H1 (cell line): ENCODE data around the gene MPDZ. TPM values are rescaled to one million over a fixed set of nuclear protein-coding genes. Genes with fewer than 3 reads are reported as not detected.

Experiments used
- ASH2L ChIP-seq: fragments of 200-600, 300-600 bp; sonication (generic); IDR thresholded peaks from one replicate; pipeline ENCODE4 v1.7.1; 2017; ENCODE audit warnings: low read length
- BACH1 ChIP-seq: IDR thresholded peaks from 2 replicates; pipeline ENCODE4 v1.6.1; 2012; ENCODE audit warnings: low read length, improper control_type of control experiment
- GTF2F1 ChIP-seq: IDR thresholded peaks from 2 replicates; pipeline ENCODE4 v1.6.1; 2012; ENCODE audit warnings: low read depth, low read length, improper control_type of control experiment, borderline replicate concordance
- KDM4A ChIP-seq: IDR thresholded peaks from one replicate; pipeline ENCODE4 v1.7.1; 2012; ENCODE audit warnings: low read depth, mild to moderate bottlenecking, moderate library complexity, low read length, inconsistent platforms; ENCODE audit not compliant: severe bottlenecking
- KDM5A ChIP-seq: fragments of 200-600 bp; IDR thresholded peaks from 2 replicates; pipeline ENCODE4 v1.7.1; 2012; ENCODE audit warnings: mild to moderate bottlenecking, low read length, inconsistent platforms, mixed read lengths
- SIN3A ChIP-seq, 2 experiments: IDR thresholded peaks in 1 of 2; conservative IDR thresholded peaks in 1 of 2; 2 replicates each; pipeline ENCODE4 v1.6.1; 2011 to 2012; ENCODE audit warnings: low read length in 2 of 2, improper control_type of control experiment in 1 of 2, low read depth in 1 of 2, mild to moderate bottlenecking in 1 of 2
- SRF ChIP-seq: IDR thresholded peaks from 2 replicates; pipeline ENCODE4 v1.6.1; 2011; ENCODE audit warnings: mild to moderate bottlenecking, low read depth, low read length, moderate library complexity
- TCF12 ChIP-seq: IDR thresholded peaks from 2 replicates; pipeline ENCODE4 v1.6.1; 2011; ENCODE audit warnings: low read depth, mild to moderate bottlenecking, low read length
- polyA plus RNA-seq, 7 experiments: library from polyadenylated mRNA; depleted of rRNA in 3 of 7; stranded (reverse) in 5 of 7; unstranded in 2 of 7; fragments of >200 nt in 5 of 7; fragments of 200-250 nt in 2 of 7; gene quantifications; 1 replicate in 5 of 7; 2 replicates in 1 of 7; 4 replicates in 1 of 7; pipeline versions ENCODE4 v1.2.1 to v1.2.3, GENCODE V29; 2011 to 2013; ENCODE audit warnings: missing spikeins in 2 of 7, mixed read lengths in 2 of 7
- total RNA-seq: library from RNA; stranded (reverse); fragmentation: NEBNext Ultra II Directional; extraction: Animal tissue kit (Norgen Biotek cat#: 25700); gene quantifications from 2 replicates; pipeline ENCODE4 v1.2.1, GENCODE V29; 2021
- TF ChIP-seq, protein P1 (sequence below): fragments of 300-600 bp; sonication (generic); IDR thresholded peaks from 2 replicates; pipeline ENCODE4 v1.7.1; 2012; ENCODE audit warnings: low read length, moderate library complexity, mild to moderate bottlenecking, inconsistent platforms; ENCODE audit not compliant: insufficient replicate concordance
- TF ChIP-seq, protein P2 (sequence below): IDR thresholded peaks from 2 replicates; pipeline ENCODE4 v1.6.1; 2012; ENCODE audit warnings: inconsistent platforms

Gene MPDZ
- total and polyA plus RNA-seq, 2 of the 8 experiments (the other 6 are each of a cell fraction or from before 2014, with no cell fraction given) = 14.6 to 39.4 TPM

- TF ChIP-seq, protein P1, sequence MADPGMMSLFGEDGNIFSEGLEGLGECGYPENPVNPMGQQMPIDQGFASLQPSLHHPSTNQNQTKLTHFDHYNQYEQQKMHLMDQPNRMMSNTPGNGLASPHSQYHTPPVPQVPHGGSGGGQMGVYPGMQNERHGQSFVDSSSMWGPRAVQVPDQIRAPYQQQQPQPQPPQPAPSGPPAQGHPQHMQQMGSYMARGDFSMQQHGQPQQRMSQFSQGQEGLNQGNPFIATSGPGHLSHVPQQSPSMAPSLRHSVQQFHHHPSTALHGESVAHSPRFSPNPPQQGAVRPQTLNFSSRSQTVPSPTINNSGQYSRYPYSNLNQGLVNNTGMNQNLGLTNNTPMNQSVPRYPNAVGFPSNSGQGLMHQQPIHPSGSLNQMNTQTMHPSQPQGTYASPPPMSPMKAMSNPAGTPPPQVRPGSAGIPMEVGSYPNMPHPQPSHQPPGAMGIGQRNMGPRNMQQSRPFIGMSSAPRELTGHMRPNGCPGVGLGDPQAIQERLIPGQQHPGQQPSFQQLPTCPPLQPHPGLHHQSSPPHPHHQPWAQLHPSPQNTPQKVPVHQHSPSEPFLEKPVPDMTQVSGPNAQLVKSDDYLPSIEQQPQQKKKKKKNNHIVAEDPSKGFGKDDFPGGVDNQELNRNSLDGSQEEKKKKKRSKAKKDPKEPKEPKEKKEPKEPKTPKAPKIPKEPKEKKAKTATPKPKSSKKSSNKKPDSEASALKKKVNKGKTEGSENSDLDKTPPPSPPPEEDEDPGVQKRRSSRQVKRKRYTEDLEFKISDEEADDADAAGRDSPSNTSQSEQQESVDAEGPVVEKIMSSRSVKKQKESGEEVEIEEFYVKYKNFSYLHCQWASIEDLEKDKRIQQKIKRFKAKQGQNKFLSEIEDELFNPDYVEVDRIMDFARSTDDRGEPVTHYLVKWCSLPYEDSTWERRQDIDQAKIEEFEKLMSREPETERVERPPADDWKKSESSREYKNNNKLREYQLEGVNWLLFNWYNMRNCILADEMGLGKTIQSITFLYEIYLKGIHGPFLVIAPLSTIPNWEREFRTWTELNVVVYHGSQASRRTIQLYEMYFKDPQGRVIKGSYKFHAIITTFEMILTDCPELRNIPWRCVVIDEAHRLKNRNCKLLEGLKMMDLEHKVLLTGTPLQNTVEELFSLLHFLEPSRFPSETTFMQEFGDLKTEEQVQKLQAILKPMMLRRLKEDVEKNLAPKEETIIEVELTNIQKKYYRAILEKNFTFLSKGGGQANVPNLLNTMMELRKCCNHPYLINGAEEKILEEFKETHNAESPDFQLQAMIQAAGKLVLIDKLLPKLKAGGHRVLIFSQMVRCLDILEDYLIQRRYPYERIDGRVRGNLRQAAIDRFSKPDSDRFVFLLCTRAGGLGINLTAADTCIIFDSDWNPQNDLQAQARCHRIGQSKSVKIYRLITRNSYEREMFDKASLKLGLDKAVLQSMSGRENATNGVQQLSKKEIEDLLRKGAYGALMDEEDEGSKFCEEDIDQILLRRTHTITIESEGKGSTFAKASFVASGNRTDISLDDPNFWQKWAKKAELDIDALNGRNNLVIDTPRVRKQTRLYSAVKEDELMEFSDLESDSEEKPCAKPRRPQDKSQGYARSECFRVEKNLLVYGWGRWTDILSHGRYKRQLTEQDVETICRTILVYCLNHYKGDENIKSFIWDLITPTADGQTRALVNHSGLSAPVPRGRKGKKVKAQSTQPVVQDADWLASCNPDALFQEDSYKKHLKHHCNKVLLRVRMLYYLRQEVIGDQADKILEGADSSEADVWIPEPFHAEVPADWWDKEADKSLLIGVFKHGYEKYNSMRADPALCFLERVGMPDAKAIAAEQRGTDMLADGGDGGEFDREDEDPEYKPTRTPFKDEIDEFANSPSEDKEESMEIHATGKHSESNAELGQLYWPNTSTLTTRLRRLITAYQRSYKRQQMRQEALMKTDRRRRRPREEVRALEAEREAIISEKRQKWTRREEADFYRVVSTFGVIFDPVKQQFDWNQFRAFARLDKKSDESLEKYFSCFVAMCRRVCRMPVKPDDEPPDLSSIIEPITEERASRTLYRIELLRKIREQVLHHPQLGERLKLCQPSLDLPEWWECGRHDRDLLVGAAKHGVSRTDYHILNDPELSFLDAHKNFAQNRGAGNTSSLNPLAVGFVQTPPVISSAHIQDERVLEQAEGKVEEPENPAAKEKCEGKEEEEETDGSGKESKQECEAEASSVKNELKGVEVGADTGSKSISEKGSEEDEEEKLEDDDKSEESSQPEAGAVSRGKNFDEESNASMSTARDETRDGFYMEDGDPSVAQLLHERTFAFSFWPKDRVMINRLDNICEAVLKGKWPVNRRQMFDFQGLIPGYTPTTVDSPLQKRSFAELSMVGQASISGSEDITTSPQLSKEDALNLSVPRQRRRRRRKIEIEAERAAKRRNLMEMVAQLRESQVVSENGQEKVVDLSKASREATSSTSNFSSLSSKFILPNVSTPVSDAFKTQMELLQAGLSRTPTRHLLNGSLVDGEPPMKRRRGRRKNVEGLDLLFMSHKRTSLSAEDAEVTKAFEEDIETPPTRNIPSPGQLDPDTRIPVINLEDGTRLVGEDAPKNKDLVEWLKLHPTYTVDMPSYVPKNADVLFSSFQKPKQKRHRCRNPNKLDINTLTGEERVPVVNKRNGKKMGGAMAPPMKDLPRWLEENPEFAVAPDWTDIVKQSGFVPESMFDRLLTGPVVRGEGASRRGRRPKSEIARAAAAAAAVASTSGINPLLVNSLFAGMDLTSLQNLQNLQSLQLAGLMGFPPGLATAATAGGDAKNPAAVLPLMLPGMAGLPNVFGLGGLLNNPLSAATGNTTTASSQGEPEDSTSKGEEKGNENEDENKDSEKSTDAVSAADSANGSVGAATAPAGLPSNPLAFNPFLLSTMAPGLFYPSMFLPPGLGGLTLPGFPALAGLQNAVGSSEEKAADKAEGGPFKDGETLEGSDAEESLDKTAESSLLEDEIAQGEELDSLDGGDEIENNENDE = no peak
- TF ChIP-seq ASH2L (no peak), BACH1 (no peak), GTF2F1 (no peak), SIN3A (conservative IDR thresholded peaks at IDR 0.05 in 1 of 2, IDR thresholded peaks at IDR 0.05 in 1 of 2; ENCODE audit: low read depth in 1 of 2, low read length in 2 of 2) (no peak), KDM4A (no peak), KDM5A (no peak), TCF12 (no peak), SRF (no peak)
- TF ChIP-seq, protein P2, sequence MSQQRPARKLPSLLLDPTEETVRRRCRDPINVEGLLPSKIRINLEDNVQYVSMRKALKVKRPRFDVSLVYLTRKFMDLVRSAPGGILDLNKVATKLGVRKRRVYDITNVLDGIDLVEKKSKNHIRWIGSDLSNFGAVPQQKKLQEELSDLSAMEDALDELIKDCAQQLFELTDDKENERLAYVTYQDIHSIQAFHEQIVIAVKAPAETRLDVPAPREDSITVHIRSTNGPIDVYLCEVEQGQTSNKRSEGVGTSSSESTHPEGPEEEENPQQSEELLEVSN = no peak
Observed at GRCh38 chr9:13149454-13149853, 130.0 kb downstream of the MPDZ start (continued).
